SJSA1 (cell line): ENCODE results near the gene DIS3L2. TPM values are rescaled to one million over a fixed set of nuclear protein-coding genes. Genes with fewer than 3 reads are reported as not detected.

Experiments
- DNase-seq, 2 experiments: peaks; one replicate each; pipeline ENCODE4 v3.0.0-alpha.2; 2015 to 2020; ENCODE audit warnings: low spot score in 2 of 2, low read depth in 1 of 2
- H3K27ac ChIP-seq: fragments of 250-450 bp; sonication (Bioruptor Pico); 2 replicates; pipeline ENCODE4 v1.5.1; 2020; ENCODE audit warnings: mild to moderate bottlenecking, moderate library complexity
- H3K27me3 ChIP-seq: fragments of 250-450 bp; sonication (Bioruptor Pico); replicated peaks from 2 replicates; pipeline ENCODE4 v1.5.1; 2020; ENCODE audit warnings: mild to moderate bottlenecking, moderate library complexity
- H3K36me3 ChIP-seq: fragments of 250-450 bp; sonication (Bioruptor Pico); 2 replicates; pipeline ENCODE4 v1.5.1; 2020; ENCODE audit warnings: mild to moderate bottlenecking
- H3K4me1 ChIP-seq: fragments of 250-450 bp; sonication (Bioruptor Pico); replicated peaks from 2 replicates; pipeline ENCODE4 v1.6.1; 2021; ENCODE audit warnings: mild to moderate bottlenecking
- H3K4me3 ChIP-seq: fragments of 250-450 bp; sonication (Bioruptor Pico); 2 replicates; pipeline ENCODE4 v1.5.1; 2020; ENCODE audit warnings: mild to moderate bottlenecking
- H3K9me3 ChIP-seq: fragments of 250-450 bp; sonication (Bioruptor Pico); replicated peaks from 2 replicates; pipeline ENCODE4 v1.5.1; 2020; ENCODE audit warnings: mild to moderate bottlenecking
- total RNA-seq: library from RNA; depleted of rRNA; stranded (reverse); fragments of >200 nt; shearing (Covaris generic); gene quantifications from 2 replicates; pipeline ENCODE4 v1.2.3, GENCODE V29; 2014

The DIS3L2 gene
- total RNA-seq, 1 experiment from 2014 or later, result 20.6 TPM

DNA sequence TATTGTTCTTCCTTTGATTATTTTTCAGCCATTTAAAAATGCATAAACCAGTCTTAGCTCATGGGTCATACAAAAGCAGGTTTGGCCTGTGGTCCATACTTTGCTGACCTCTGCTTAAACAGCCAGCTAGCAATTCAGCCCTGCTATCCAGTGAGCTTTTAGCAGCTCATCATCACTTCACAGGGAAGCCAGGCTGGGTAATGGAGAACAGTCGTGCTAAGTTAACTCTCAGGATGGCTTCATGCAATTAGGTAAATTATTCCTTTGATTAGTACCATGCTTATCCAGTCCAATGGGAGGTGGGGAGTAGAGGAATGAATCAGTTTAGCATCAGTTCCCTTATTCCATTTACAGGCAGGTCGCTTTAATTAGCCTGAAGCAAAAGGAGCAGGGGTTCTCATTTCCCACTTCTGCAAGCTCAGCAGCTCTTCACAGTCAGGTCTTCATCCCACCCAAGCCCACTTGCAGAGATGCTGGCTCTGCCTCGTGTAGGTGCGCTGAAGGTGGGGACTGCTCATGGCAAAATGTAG lies 307.2 kb downstream of the DIS3L2 start:
- no peaks in the 10 kb centered on the region for H3K4me1 ChIP-seq

DNA sequence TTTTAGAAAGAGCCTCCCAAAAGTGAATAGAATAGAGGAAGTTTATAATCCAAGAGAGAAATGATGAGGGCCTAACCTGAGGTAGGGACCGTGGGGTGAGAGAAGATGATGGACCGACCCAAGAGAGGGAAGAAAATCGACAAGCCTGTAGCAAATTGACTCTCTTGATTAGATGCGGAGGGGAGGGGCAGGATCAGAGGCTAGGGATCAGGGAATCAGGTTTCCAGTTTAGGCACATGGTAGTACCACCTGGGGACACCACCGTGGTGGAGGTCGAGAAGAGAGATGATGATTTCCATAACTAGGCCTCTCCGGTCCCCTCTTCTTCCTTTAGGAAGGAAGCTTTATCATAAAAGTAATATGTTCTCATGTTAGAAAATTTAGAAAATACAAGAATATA lies 308.4 kb downstream of the DIS3L2 start:
- H3K4me3 ChIP-seq, result no peak overlapping the region
- no peaks in the 10 kb centered on the region for H3K27me3 ChIP-seq
- DNase-seq, result no peak
- H3K27ac ChIP-seq, result no peak overlapping the region
- no peaks in the 10 kb centered on the region for H3K36me3 ChIP-seq
- H3K9me3 ChIP-seq, result no peaks in the 10 kb centered on the region
- H3K4me1 ChIP-seq, result no peaks in the 10 kb centered on the region

More for the DNA sequence above, 307.2 kb downstream of the DIS3L2 start:
- H3K9me3 ChIP-seq, result no peaks in the 10 kb centered on the region
- no peak for DNase-seq
- no peak overlapping the region for H3K27ac ChIP-seq
- peaks cover 5% of the 10 kb centered on the region for H3K36me3 ChIP-seq
- no peak overlapping the region for H3K4me3 ChIP-seq
- no peaks in the 10 kb centered on the region for H3K27me3 ChIP-seq

DNA sequence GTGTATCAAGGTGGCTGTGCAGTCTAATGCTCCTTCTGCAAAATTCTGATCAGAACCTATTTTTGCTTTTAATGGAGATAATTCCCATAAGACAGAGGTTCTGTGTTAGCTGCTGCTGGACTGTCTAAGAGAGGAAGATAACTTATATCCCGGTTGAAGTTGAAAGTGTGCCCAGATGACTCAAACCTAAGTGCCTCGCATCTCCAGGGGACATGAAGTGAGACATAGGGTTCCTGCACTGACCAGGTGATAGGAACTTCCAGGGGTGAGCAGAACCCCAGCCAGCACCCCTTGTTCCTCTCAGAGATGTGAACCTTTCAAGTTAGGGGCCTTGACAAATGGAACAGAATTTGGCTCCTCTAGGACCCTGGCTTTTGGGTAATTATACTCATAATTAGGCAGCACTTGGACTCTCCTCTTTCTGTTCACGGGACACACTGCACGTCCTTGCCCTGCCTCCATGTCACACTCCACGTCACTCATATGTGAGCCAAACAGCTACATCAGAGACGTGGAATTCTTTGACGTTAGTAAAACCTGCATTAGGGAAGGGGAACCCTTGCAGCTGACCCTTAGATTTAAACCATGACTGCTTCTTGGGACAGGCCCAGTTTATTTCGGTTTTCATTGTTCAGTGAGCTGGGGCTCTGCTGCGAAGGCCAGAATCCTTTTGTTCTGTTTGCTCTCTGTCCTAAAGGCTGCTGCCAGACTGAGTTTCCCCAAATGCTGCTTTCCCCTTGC lies 312.6 kb downstream of the DIS3L2 start:
- no peaks in the 10 kb centered on the region for H3K27me3 ChIP-seq
- H3K4me1 ChIP-seq, result no peaks in the 10 kb centered on the region
- no peak for DNase-seq
- no peak overlapping the region for H3K27ac ChIP-seq
- H3K9me3 ChIP-seq, result no peaks in the 10 kb centered on the region
- no peaks in the 10 kb centered on the region for H3K36me3 ChIP-seq
- no peak overlapping the region for H3K4me3 ChIP-seq

DNA sequence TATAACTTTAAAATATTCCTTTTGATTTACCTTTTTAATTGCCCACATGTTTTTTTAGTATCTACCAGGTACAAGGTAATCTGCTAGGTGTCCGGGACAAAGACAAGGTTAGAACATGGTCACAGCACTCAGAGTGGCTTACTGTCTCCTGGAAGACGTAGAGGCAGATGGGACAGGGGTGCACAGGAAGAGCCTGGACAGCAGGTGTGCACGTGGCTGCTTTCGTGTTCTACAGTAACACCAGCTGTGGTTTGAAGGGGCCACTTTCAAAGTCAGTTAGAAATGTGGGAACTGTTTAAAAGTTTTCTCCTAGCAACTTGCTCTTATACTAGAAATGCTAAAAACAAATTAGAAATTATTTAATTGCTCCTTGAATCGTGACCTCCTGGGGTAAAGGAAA lies 314.2 kb downstream of the DIS3L2 start:
- no peaks in the 10 kb centered on the region for H3K27me3 ChIP-seq
- DNase-seq, result no peak
- no peaks in the 10 kb centered on the region for H3K36me3 ChIP-seq
- no peaks in the 10 kb centered on the region for H3K4me1 ChIP-seq
- no peaks in the 10 kb centered on the region for H3K9me3 ChIP-seq
- H3K27ac ChIP-seq, result no peak overlapping the region
- no peak overlapping the region for H3K4me3 ChIP-seq

DNA sequence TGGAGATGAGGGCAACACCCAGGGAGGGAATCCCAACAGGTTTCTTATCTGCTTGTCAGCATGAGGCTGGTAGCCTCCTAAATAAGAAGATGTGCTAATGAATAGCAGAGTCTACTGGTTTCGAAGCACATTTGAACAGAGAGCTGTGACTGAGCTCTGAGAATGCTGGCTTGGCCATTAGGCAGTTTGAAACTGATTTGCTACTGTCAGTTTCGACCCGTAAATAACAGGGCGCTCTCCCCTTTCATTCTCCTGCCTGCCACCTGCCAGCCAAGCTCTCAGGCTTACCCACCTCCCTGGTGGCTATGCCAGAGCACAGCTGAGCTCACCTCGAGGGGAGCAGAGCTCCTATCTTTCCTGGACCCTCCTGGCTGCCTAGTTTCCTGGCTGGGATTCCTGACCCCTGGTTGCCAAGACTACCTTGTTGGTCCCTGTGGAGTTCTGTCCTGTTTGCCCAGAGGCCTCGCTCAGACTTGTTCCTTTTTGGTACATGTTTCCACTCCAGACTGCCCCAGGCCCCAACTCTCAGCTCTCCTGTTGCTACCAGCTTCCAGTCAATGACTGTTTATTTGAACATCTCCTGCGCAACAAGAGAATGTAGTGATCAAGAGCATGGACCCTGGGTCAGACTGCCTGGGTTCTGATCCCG lies 314.7 kb downstream of the DIS3L2 start:
- H3K27ac ChIP-seq, result no peak overlapping the region
- DNase-seq, result no peak
- H3K4me1 ChIP-seq, result no peaks in the 10 kb centered on the region
- no peaks in the 10 kb centered on the region for H3K27me3 ChIP-seq
- H3K36me3 ChIP-seq, result no peaks in the 10 kb centered on the region
- no peaks in the 10 kb centered on the region for H3K9me3 ChIP-seq
- no peak overlapping the region for H3K4me3 ChIP-seq

DNA sequence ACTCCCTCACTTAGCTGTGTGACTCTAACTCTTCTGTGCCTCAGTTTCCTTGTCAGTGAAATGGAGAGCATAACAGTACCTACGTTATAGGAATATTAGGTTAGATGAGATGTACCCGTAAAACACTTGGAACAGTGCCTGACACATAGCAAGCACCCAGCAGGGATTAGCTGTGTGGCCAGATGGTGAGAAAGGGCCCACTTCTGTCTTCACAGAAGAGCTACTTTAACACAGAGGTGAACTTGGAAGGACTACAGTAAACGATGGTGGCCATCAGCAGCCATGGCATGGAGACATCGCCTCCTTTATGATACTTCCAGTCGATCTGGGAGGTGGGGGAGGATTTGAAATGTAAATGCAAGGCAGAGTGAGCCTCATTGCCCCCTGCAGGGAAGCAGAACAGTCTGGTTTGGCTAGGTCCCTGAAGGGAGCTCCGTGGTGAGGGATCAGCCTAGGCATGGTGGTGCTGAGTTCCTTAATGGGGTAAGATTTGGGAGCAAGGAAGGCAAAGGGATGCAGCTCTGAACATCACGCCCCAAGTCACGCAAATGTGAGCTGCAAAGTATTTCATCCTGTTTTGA lies 315.3 kb downstream of the DIS3L2 start:
- Histone ChIP-seq H3K4me3 (no peak overlapping the region), H3K36me3 (no peaks in the 10 kb centered on the region), H3K27ac (no peak overlapping the region), H3K27me3 (no peaks in the 10 kb centered on the region), H3K9me3 (no peaks in the 10 kb centered on the region), H3K4me1 (no peaks in the 10 kb centered on the region)
- DNase-seq, result no peak

DNA sequence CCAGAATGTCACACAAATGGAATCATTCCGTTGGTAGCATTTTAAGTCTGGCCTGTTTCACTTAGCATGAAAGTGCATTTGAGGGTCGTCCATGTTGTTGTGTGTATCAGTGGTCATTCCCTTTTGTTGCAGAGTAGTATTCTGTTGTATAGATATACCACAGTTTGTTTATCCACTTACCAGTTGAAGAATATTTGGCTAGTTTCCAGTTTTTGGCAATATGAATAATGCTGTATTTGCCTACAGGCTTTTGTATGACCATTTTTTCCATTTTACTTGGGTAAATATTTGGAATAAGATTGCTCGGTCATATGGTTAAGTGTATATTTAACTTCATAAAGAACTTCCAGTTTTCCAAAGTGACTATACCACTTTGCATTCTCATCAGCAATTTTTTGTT lies 317.0 kb downstream of the DIS3L2 start:
- no peak overlapping the region for H3K27ac ChIP-seq
- DNase-seq, result no peak
- no peaks in the 10 kb centered on the region for H3K27me3 ChIP-seq
- no peak overlapping the region for H3K4me3 ChIP-seq
- no peaks in the 10 kb centered on the region for H3K9me3 ChIP-seq
- no peaks in the 10 kb centered on the region for H3K36me3 ChIP-seq
- H3K4me1 ChIP-seq, result no peaks in the 10 kb centered on the region

DNA sequence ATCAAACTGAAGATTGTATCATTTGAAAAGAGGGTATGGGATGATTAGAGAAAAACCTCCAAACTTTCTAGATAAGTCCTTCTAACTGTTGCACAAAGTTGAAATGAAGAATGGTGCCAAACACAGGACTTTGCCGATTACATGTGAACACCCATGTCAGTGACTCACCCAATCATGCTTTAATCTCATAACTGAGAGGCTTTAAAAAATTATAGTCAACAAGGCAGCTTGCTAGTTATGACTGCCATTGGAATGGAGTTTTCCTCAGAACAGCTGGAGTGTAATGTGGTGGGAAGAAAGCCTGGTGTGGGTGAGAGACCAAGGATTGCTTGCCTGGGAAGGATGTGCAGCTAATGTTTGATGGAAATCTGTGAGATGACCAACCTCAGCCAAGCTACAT lies 318.8 kb downstream of the DIS3L2 start:
- no peaks in the 10 kb centered on the region for H3K4me1 ChIP-seq
- no peaks in the 10 kb centered on the region for H3K36me3 ChIP-seq
- H3K27ac ChIP-seq, result no peak overlapping the region
- no peak overlapping the region for H3K4me3 ChIP-seq
- no peak for DNase-seq
- H3K9me3 ChIP-seq, result no peaks in the 10 kb centered on the region
- H3K27me3 ChIP-seq, result no peaks in the 10 kb centered on the region

DNA sequence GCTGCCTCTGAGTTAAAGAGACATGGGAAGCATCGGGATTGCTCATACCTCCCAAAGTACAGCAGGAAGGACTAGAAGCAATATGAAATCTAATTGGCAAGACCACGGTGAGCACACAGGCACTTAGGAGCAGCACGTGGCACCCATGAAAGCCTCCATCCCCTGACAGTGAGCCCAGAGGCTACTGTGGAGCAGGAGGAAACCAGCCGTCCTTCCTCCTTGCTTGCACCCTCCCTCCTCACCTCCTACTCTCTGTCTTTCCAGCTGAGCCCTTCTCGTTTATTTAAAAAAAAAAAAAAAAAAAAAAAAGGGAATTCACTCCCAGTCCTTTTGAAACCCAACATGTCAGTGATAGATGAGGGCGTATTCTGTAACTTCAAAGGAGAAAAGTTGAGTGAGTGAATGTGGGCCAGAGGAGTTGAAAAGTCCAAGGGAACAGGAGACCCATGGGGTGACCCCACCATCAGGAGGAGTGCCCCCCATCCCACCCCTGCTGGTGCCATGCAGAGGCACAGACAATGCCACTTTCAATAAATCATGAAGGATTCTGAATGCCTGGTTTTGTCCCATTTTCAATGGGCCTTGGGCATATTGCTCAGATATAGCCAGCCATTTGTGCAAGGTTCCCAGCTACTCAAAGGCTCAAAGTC lies 320.5 kb downstream of the DIS3L2 start:
- Histone ChIP-seq H3K27ac (no peak overlapping the region), H3K9me3 (no peaks in the 10 kb centered on the region), H3K36me3 (no peaks in the 10 kb centered on the region), H3K4me1 (no peaks in the 10 kb centered on the region), H3K27me3 (no peaks in the 10 kb centered on the region), H3K4me3 (no peak overlapping the region)
- DNase-seq, result no peak

DNA sequence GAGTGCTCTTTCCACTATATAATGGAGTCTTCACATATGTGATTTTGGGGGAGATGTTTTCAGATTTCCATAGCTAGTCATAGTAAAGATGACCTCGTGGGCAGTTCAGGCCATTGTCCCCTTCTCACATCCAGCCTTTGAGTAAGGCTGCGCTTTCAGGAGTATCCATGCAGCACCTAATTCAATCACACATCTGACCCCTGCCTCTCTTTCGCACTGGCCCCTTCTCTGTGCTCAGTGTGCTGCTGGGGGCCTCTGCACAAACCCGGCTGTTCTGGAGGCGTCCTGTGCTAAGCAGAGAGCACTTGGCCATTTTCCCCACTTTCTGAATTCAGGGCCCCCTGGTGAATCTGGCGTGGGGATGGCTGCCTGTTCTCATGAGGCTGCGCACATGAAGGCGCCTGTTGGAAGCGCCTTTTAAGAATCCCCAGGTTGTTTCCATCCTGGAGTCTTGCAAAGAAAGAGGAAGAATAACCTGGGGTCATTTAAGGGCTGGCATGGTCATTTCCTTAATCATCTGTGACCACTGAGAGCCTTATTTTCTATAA lies 321.1 kb downstream of the DIS3L2 start:
- H3K9me3 ChIP-seq, result no peaks in the 10 kb centered on the region
- no peak overlapping the region for H3K27ac ChIP-seq
- H3K4me3 ChIP-seq, result no peak overlapping the region
- no peaks in the 10 kb centered on the region for H3K36me3 ChIP-seq
- H3K27me3 ChIP-seq, result no peaks in the 10 kb centered on the region
- DNase-seq, result no peak
- H3K4me1 ChIP-seq, result no peaks in the 10 kb centered on the region

DNA sequence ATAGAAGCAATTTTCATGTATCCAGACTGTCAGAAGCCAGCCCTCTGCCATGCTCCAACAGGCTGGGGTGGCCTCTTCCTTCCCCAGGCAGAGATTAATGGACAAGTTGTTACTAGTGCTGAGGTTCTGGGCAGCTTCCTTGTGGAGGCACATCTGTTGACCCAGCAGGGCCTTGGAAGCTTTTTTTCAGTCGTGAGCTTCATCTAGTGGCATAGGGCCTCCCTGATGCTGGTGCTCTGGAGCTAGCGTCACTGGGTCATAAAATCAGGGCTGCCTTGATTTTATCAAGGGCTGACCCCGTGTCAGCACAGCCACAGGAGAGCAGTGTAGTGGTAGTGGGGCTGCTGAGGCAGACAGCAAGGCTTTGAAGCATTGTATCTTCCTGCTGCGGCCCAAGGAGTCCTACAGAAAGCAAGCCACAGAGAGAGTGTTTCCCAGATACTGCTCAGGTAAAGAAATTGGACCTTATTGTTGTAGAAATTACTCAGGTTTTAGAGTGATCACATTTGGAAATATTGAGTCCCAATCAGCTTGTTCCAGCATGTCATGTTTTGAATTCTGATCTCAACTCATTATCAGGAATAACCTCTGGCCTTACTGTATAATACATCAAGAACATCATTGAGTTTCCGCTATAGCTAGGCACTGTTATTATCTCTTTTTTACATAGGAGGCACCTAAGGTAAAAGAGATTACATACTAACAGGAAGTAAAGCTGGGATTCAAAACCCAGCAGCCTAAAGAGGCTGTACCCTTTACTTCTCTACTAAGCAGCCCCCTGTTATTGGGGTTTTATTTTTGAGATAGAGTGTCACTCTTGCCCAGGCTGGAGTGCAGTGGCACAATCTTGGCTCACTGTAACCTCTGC lies 324.7 kb downstream of the DIS3L2 start:
- DNase-seq, result no peak
- no peak overlapping the region for H3K27ac ChIP-seq
- no peak overlapping the region for H3K4me3 ChIP-seq
- H3K4me1 ChIP-seq, result no peaks in the 10 kb centered on the region
- no peaks in the 10 kb centered on the region for H3K27me3 ChIP-seq
- H3K9me3 ChIP-seq, result no peaks in the 10 kb centered on the region
- no peaks in the 10 kb centered on the region for H3K36me3 ChIP-seq

DNA sequence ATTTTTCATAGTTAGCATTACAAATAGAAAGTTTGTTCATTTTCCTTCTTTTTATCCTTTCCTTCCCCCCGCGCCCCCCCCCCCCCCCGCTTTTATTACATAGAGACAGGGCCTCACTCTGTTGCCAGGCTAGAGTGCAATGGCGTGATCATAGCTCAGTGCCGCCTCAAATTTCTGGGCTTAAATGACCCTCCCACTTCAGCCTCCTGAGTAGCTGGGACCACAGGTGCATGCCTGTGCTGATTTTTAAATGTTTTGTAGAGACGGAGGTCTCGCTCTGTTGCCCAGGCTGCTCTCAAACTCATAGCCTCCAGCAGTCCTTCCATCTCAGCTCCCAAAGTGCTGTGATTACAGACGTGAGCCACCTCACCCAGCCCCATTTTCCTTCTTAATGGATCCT lies 325.8 kb downstream of the DIS3L2 start:
- no peaks in the 10 kb centered on the region for H3K36me3 ChIP-seq
- no peaks in the 10 kb centered on the region for H3K9me3 ChIP-seq
- no peak for DNase-seq

DNA sequence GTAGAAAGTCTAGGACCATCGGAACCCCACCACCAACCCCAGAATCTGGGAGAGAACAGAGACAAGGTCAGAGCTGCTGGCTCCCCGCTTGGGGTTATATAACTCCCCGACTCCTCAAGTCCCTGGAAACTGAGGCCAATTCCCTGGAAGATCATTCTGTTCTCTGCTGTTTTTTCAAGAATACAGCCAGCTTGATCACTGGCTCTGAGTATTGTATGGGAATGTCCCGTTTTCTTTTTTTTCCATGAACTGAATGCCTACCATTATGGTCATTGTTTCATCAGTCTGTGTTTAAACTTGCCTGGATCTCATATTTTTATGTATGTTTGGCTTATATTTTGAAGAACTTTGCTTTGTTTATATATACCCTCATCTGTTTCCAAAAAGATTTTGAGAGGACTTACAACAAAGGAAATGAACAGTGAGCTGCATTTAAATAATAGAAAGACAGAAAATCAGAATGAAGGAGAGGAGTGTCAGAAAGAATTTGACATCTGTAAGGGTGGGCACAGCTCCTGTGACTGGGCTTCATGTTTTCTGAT lies 327.0 kb downstream of the DIS3L2 start:
- H3K4me3 ChIP-seq, result no peak overlapping the region
- H3K9me3 ChIP-seq, result no peaks in the 10 kb centered on the region
- no peak overlapping the region for H3K27ac ChIP-seq
- peaks cover 11% of the 10 kb centered on the region for H3K4me1 ChIP-seq
- no peaks in the 10 kb centered on the region for H3K36me3 ChIP-seq
- no peak for DNase-seq
- H3K27me3 ChIP-seq, result no peaks in the 10 kb centered on the region

More for the DNA sequence above, 325.8 kb downstream of the DIS3L2 start:
- Histone ChIP-seq H3K27ac (no peak overlapping the region), H3K4me1 (peaks cover 2% of the 10 kb centered on the region), H3K4me3 (no peak overlapping the region), H3K27me3 (no peaks in the 10 kb centered on the region)
